OCI-LY1 (cell line): ENCODE data around the gene ZNF407.

ENCODE experiments used
- H2AFZ ChIP-seq: fragments of 200-600 bp; sonication (generic), shearing (Covaris generic); 2 replicates; pipeline ENCODE4 v1.6.0; 2014; ENCODE audit warnings: antibody characterized with exemption, mild to moderate bottlenecking, low read length
- H3F3A ChIP-seq: fragments of 200-600 bp; sonication (generic), shearing (Covaris generic); 2 replicates; pipeline ENCODE4 v1.6.0; 2014; ENCODE audit warnings: mild to moderate bottlenecking, antibody characterized with exemption, low read length, moderate library complexity; ENCODE audit not compliant: insufficient read depth
- H3K27ac ChIP-seq: fragments of 200-600 bp; sonication (generic); 2 replicates; pipeline ENCODE4 v1.5.1; 2014; ENCODE audit warnings: low read length, mixed run types, mild to moderate bottlenecking, low read depth; ENCODE audit not compliant: poor library complexity, severe bottlenecking
- H3K27me3 ChIP-seq: fragments of 200-600 bp; sonication (generic); 2 replicates; pipeline ENCODE4 v1.6.0; 2014; ENCODE audit warnings: antibody characterized with exemption, mild to moderate bottlenecking, low read length, moderate library complexity; ENCODE audit not compliant: insufficient read depth
- H3K36me3 ChIP-seq: fragments of 200-600 bp; sonication (generic); 2 replicates; pipeline ENCODE4 v1.6.1; 2014; ENCODE audit warnings: mild to moderate bottlenecking, antibody characterized with exemption, low read length, moderate library complexity, mixed read lengths; ENCODE audit not compliant: insufficient read depth
- H3K4me1 ChIP-seq: fragments of 200-600 bp; sonication (generic); 2 replicates; pipeline ENCODE4 v1.5.1; 2014; ENCODE audit warnings: mild to moderate bottlenecking, low read length, moderate library complexity; ENCODE audit not compliant: insufficient read depth, severe bottlenecking
- H3K4me2 ChIP-seq: fragments of 200-600 bp; sonication (generic), shearing (Covaris generic); 2 replicates; pipeline ENCODE4 v1.6.1; 2014; ENCODE audit warnings: low read length
- H3K4me3 ChIP-seq: fragments of 200-600 bp; sonication (generic); 2 replicates; pipeline ENCODE4 v1.5.1; 2014; ENCODE audit warnings: low read length, low read depth, mild to moderate bottlenecking, mixed read lengths; ENCODE audit not compliant: poor library complexity, severe bottlenecking
- H3K79me2 ChIP-seq: fragments of 200-600 bp; shearing (Covaris generic); 2 replicates; pipeline ENCODE4 v1.6.1; 2016; ENCODE audit warnings: mixed run types, low read length, mixed read lengths; ENCODE audit not compliant: insufficient read depth
- H3K9ac ChIP-seq: fragments of 200-600 bp; sonication (generic), shearing (Covaris generic); 2 replicates; pipeline ENCODE4 v1.6.1; 2014; ENCODE audit warnings: mild to moderate bottlenecking, low read length, mixed read lengths
- H3K9me2 ChIP-seq: fragments of 200-600 bp; sonication (generic), shearing (Covaris generic); 2 replicates; pipeline ENCODE4 v1.6.1; 2014; ENCODE audit warnings: low read depth, mild to moderate bottlenecking, low read length, mixed read lengths
- H3K9me3 ChIP-seq: fragments of 200-600 bp; shearing (Covaris generic); 2 replicates; pipeline ENCODE4 v1.6.1; 2014; ENCODE audit warnings: low read length, mixed read lengths
- H4K20me1 ChIP-seq: fragments of 200-600 bp; sonication (generic), shearing (Covaris generic); 2 replicates; pipeline ENCODE4 v1.6.0; 2016; ENCODE audit warnings: mild to moderate bottlenecking, low read length; ENCODE audit not compliant: insufficient read depth
- CTCF ChIP-seq: fragments of 200-600 bp; sonication (generic), shearing (Covaris generic); IDR thresholded peaks from 2 replicates; pipeline ENCODE4 v1.5.1; 2017; ENCODE audit warnings: mild to moderate bottlenecking, antibody characterized with exemption, low read length, moderate library complexity, mixed read lengths
- EZH2 ChIP-seq: fragments of 200-600 bp; sonication (generic), shearing (Covaris generic); IDR thresholded peaks from 2 replicates; pipeline ENCODE4 v1.8.0; 2017; ENCODE audit warnings: borderline replicate concordance, mixed run types, mild to moderate bottlenecking, antibody characterized with exemption, low read length, moderate library complexity, mixed read lengths

ZNF407 gene

GRCh38 chr18:75048776-75049454, 451.2 kb downstream of the ZNF407 start:
- Histone ChIP-seq H3K4me3 (no peak overlapping the region), H2AFZ (no peak overlapping the region), H4K20me1 (no peaks in the 10 kb centered on the region), H3K4me1 (no peaks in the 10 kb centered on the region), H3K27ac (no peak overlapping the region), H3K4me2 (no peak overlapping the region), H3K27me3 (no peaks in the 10 kb centered on the region), H3F3A (no peaks in the 10 kb centered on the region), H3K79me2 (no peaks in the 10 kb centered on the region), H3K9me3 (no peaks in the 10 kb centered on the region), H3K36me3 (no peaks in the 10 kb centered on the region), H3K9ac (no peak overlapping the region), H3K9me2 (no peaks in the 10 kb centered on the region)
- no peak for TF ChIP-seq EZH2
- TF ChIP-seq CTCF: no peak

GRCh38 chr18:75049455-75049789, 451.8 kb downstream of the ZNF407 start:
- Histone ChIP-seq H3K4me2 (no peak overlapping the region), H3K27me3 (no peaks in the 10 kb centered on the region), H3K9me2 (no peaks in the 10 kb centered on the region), H3K4me3 (no peak overlapping the region), H4K20me1 (no peaks in the 10 kb centered on the region), H3F3A (no peaks in the 10 kb centered on the region), H3K4me1 (no peaks in the 10 kb centered on the region), H2AFZ (no peak overlapping the region), H3K79me2 (no peaks in the 10 kb centered on the region), H3K36me3 (no peaks in the 10 kb centered on the region), H3K27ac (no peak overlapping the region), H3K9me3 (no peaks in the 10 kb centered on the region), H3K9ac (no peak overlapping the region)
- TF ChIP-seq EZH2 (no peak), CTCF (no peak)

GRCh38 chr18:75051757-75052156, 454.1 kb downstream of the ZNF407 start:
- H3K9me3 ChIP-seq: no peaks in the 10 kb centered on the region
- H3K9ac ChIP-seq: no peak overlapping the region
- no peak overlapping the region for H3K4me3 ChIP-seq
- no peak overlapping the region for H2AFZ ChIP-seq
- H3K4me1 ChIP-seq: no peaks in the 10 kb centered on the region
- no peaks in the 10 kb centered on the region for H3K36me3 ChIP-seq
- H3K79me2 ChIP-seq: no peaks in the 10 kb centered on the region
- TF ChIP-seq EZH2 (no peak), CTCF (no peak)
- H3K27ac ChIP-seq: no peak overlapping the region
- H4K20me1 ChIP-seq: no peaks in the 10 kb centered on the region
- H3K4me2 ChIP-seq: no peak overlapping the region
- H3F3A ChIP-seq: no peaks in the 10 kb centered on the region
- no peaks in the 10 kb centered on the region for H3K27me3 ChIP-seq
- H3K9me2 ChIP-seq: no peaks in the 10 kb centered on the region
